ENCODE data around the gene COQ8B.

DNA sequence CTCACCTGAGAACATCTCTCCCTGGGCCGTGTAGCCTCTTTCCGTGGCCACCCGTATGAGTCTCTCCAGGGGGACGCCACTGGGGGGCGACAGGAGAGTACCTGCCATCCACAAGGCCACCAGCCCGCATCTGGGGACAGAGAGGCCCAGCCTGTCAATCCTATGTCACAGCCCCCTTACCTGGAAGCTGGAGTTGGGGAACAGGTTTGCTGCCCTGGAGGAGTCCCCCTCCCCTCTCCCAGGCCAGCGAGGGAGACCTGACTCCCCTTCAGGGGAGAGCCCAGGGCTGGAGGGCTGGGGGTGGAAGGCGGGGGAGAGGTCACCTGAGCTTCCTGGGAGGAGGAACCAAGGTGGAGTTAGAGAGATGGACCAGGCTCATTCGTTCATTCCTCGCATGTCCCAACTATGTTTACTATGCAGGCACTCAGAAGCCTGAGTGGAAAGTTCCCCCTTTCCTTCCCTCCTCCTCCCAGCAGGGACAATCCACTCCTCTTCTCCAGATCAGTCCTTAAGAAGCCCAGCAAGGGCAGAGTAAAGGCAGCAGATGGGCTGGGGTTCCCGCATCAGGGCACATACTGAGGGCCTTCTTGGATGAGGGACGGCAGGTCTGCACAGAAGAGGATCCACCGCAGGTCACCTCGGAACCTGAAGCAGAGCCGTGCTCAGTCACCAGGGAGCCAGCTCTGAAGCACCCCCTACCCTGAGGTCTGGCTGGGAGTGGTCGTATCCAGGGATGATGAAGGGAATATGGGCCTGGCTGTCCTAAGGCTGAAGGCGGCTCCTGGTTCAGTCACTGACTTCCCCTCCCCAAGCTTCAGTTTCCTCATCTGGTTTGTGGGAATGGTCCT lies 28.1 kb upstream of the COQ8B start:
- TF ChIP-seq YY1 (IDR thresholded peaks at IDR 0.05; ENCODE audit: insufficient read depth, insufficient read length) (no peak), ZNF274 (IDR thresholded peaks at IDR 0.05; ENCODE audit: low read depth, low read length) (no peak)

All from NT2/D1 (cell line).